Measurements from ENCODE around the gene TREM1.

TREM1 gene

DNA sequence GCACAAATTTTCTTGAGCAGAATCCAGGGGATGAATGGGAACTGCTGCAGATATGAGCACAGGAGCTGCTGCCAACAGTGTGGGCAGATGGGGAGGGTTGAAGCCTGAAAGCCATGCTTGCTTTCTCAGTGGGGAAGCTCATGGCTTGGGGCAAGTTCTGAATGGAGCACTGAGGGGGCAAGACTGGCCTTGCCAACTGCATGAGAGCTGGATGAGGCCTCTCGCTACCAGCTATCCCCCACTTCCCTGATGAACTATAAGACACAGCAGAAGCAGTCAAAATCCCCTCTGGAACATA is 28.3 kb downstream of the TREM1 start:
- Histone ChIP-seq H3K4me1 (ENCODE audit: control insufficient read depth in 2 of 2, insufficient read depth in 1 of 2, low read depth in 1 of 2, low read length in 2 of 2) (no peaks in the 10 kb centered on the region), H4K8ac (ENCODE audit: low read depth, low read length) (no peak overlapping the region), H3K18ac (ENCODE audit: low read length) (no peak overlapping the region), H3K9me3 (replicated peaks in 1 of 2; ENCODE audit: control insufficient read depth in 2 of 2, insufficient read depth in 1 of 2, low read depth in 1 of 2, low read length in 2 of 2) (no peaks in the 10 kb centered on the region), H2BK120ac (ENCODE audit: low read depth, low read length) (no peak overlapping the region), H3K23ac (ENCODE audit: low read depth, low read length, poor library complexity) (no peak overlapping the region), H3K4me2 (ENCODE audit: insufficient read depth, low read length, poor library complexity, severe bottlenecking) (no peak overlapping the region), H3K14ac (ENCODE audit: low read length) (no peak overlapping the region), H2AK5ac (ENCODE audit: low read depth, low read length) (no peak overlapping the region), H3K9ac (ENCODE audit: low read depth, low read length, poor library complexity) (no peak overlapping the region), H2BK15ac (ENCODE audit: low read length) (no peak overlapping the region), H3K27me3 (ENCODE audit: control insufficient read depth in 3 of 3, insufficient read depth in 3 of 3, low read depth in 1 of 3, low read length in 3 of 3) (no peaks in the 10 kb centered on the region), H3K27ac (replicated peaks; ENCODE audit: low read length) (no peak overlapping the region), H2BK5ac (ENCODE audit: low read length) (no peak overlapping the region), H4K91ac (ENCODE audit: low read depth, low read length, poor library complexity) (no peak overlapping the region), H3K36me3 (replicated peaks in 1 of 2; ENCODE audit: control insufficient read depth in 2 of 2, insufficient read depth in 2 of 2, low read length in 2 of 2) (no peaks in the 10 kb centered on the region), H2AFZ (ENCODE audit: low read length) (no peak overlapping the region), H3K4me3 (ENCODE audit: low read length in 2 of 2) (no peak overlapping the region), H3K4ac (ENCODE audit: low read length) (no peak overlapping the region), H2BK12ac (ENCODE audit: low read length) (no peak overlapping the region), H3K79me1 (ENCODE audit: low read depth, low read length) (no peaks in the 10 kb centered on the region)
- no peak for DNase-seq (ENCODE audit: low spot score)
- no CpG with 5 or more reads among the region's 1 CpG for WGBS, 2 donors (ENCODE audit: extremely low coverage in 2 of 2, insufficient read length in 2 of 2, insufficient replicate concordance in 1 of 2)

DNA sequence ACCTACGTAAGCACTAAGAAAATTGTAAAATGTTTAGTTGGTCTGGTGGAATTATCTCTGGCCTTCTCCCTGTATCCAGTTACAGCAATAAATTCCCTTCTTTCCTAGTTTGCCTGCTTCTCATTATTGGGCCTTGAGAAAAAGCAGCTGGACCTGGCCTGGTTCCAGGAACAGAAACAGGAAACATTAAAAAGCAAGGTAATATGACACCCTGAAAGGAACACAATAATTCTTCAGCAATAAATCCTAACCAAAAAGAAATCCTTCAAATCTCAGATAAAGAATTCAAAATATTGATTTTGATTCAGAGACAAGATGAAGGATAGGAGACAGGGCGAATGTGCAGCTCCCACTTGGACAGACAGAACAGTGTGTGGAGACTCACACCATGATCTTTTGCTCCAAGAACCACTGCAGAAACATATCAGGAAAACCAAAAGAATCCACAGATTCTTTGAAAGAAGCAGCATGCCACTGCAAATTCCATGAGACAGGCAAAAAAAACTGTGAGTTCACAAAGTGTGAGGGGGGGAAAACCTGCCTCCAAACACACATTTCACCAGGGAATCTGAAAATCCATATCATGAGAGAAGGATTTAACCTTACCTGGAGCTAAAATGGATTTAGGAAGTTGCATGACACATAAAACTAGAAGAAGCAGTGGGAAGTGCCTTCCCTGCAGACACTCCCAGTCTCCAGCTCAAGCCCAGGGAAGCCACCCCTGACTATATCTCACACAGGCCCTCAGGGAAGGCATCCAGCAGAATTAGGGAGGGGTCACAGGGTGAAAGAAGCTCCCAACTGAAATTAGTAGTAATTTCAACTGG is 28.9 kb downstream of the TREM1 start:
- Histone ChIP-seq H3K14ac (ENCODE audit: low read length) (no peak overlapping the region), H3K4me2 (ENCODE audit: insufficient read depth, low read length, poor library complexity, severe bottlenecking) (no peak overlapping the region), H3K36me3 (replicated peaks in 1 of 2; ENCODE audit: control insufficient read depth in 2 of 2, insufficient read depth in 2 of 2, low read length in 2 of 2) (no peaks in the 10 kb centered on the region), H2AFZ (ENCODE audit: low read length) (no peak overlapping the region), H3K27ac (replicated peaks; ENCODE audit: low read length) (no peak overlapping the region), H3K4ac (ENCODE audit: low read length) (no peak overlapping the region), H4K91ac (ENCODE audit: low read depth, low read length, poor library complexity) (no peak overlapping the region), H3K23ac (ENCODE audit: low read depth, low read length, poor library complexity) (no peak overlapping the region), H4K8ac (ENCODE audit: low read depth, low read length) (no peak overlapping the region), H2BK120ac (ENCODE audit: low read depth, low read length) (no peak overlapping the region), H3K27me3 (ENCODE audit: control insufficient read depth in 3 of 3, insufficient read depth in 3 of 3, low read depth in 1 of 3, low read length in 3 of 3) (peaks cover 0 to 4% (median 0%) of the 10 kb centered on the region in 3 experiments), H3K79me1 (ENCODE audit: low read depth, low read length) (no peaks in the 10 kb centered on the region), H2BK5ac (ENCODE audit: low read length) (no peak overlapping the region), H3K4me3 (ENCODE audit: low read length in 2 of 2) (no peak overlapping the region), H2AK5ac (ENCODE audit: low read depth, low read length) (no peak overlapping the region), H2BK15ac (ENCODE audit: low read length) (no peak overlapping the region), H3K4me1 (ENCODE audit: control insufficient read depth in 2 of 2, insufficient read depth in 1 of 2, low read depth in 1 of 2, low read length in 2 of 2) (no peaks in the 10 kb centered on the region), H3K18ac (ENCODE audit: low read length) (no peak overlapping the region), H3K9ac (ENCODE audit: low read depth, low read length, poor library complexity) (no peak overlapping the region), H2BK12ac (ENCODE audit: low read length) (no peak overlapping the region), H3K9me3 (replicated peaks in 1 of 2; ENCODE audit: control insufficient read depth in 2 of 2, insufficient read depth in 1 of 2, low read depth in 1 of 2, low read length in 2 of 2) (no peaks in the 10 kb centered on the region)
- no peak for DNase-seq (ENCODE audit: low spot score)
- no CpG with 5 or more reads among the region's 2 CpGs for WGBS, 2 donors (ENCODE audit: extremely low coverage in 2 of 2, insufficient read length in 2 of 2, insufficient replicate concordance in 1 of 2)

- H3K14ac ChIP-seq (ENCODE audit: low read length): no peak overlapping the region
- no peaks in the 10 kb centered on the region for H3K36me3 ChIP-seq (replicated peaks in 1 of 2; ENCODE audit: control insufficient read depth in 2 of 2, insufficient read depth in 2 of 2, low read length in 2 of 2)
- no peaks in the 10 kb centered on the region for H3K4me1 ChIP-seq (ENCODE audit: control insufficient read depth in 2 of 2, insufficient read depth in 1 of 2, low read depth in 1 of 2, low read length in 2 of 2)
- WGBS, 2 donors (ENCODE audit: extremely low coverage in 2 of 2, insufficient read length in 2 of 2, insufficient replicate concordance in 1 of 2): no CpG with 5 or more reads among the region's 1 CpG
- H2BK120ac ChIP-seq (ENCODE audit: low read depth, low read length): no peak overlapping the region
- no peak overlapping the region for H3K9ac ChIP-seq (ENCODE audit: low read depth, low read length, poor library complexity)
- no peak overlapping the region for H2AK5ac ChIP-seq (ENCODE audit: low read depth, low read length)
- no peak overlapping the region for H4K8ac ChIP-seq (ENCODE audit: low read depth, low read length)
- no peak overlapping the region for H2BK12ac ChIP-seq (ENCODE audit: low read length)
- DNase-seq (ENCODE audit: low spot score): no peak
- H3K4me3 ChIP-seq (ENCODE audit: low read length in 2 of 2): no peak overlapping the region
- no peak overlapping the region for H3K4me2 ChIP-seq (ENCODE audit: insufficient read depth, low read length, poor library complexity, severe bottlenecking)
- no peak overlapping the region for H2BK15ac ChIP-seq (ENCODE audit: low read length)
- H2BK5ac ChIP-seq (ENCODE audit: low read length): no peak overlapping the region
- H3K79me1 ChIP-seq (ENCODE audit: low read depth, low read length): no peaks in the 10 kb centered on the region
- H3K23ac ChIP-seq (ENCODE audit: low read depth, low read length, poor library complexity): no peak overlapping the region
- H4K91ac ChIP-seq (ENCODE audit: low read depth, low read length, poor library complexity): no peak overlapping the region
- no peak overlapping the region for H3K27ac ChIP-seq (replicated peaks; ENCODE audit: low read length)
- H3K9me3 ChIP-seq (replicated peaks in 1 of 2; ENCODE audit: control insufficient read depth in 2 of 2, insufficient read depth in 1 of 2, low read depth in 1 of 2, low read length in 2 of 2): no peaks in the 10 kb centered on the region
- H2AFZ ChIP-seq (ENCODE audit: low read length): no peak overlapping the region
- H3K27me3 ChIP-seq (ENCODE audit: control insufficient read depth in 3 of 3, insufficient read depth in 3 of 3, low read depth in 1 of 3, low read length in 3 of 3): peaks cover 0 to 4% (median 0%) of the 10 kb centered on the region in 3 experiments
- H3K18ac ChIP-seq (ENCODE audit: low read length): no peak overlapping the region
- H3K4ac ChIP-seq (ENCODE audit: low read length): no peak overlapping the region
Observed at GRCh38 chr6:41256383-41256782, 30.1 kb downstream of the TREM1 start.

DNA sequence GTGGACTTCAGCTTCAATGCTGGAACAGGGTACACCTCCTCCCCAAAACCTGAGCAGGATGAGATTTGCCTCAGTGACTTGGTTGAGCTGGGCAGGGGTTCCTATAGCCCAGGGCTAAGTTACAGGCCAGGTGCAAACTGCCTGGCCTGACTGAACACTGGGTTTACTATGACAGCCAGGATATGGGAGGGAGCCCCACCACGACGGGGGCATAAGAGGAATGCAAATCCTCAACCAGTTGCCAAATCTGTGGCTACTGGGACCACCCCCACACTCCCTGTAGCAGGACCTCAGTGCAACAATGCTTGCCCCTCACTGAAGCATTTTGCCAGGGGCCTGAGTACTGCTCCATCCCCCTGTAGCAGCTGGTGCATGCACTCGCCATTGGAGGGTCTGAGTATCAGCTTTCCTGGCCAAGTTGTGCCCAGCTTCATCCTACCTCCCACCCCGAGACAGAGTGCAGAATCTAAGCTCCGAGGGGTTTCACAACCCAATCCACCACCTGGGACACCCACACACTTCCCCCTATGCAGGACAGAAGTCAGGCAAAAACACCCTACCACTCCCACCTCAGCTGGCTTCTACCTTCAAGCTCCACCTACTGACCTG is 30.7 kb downstream of the TREM1 start:
- Histone ChIP-seq H2BK5ac (ENCODE audit: low read length) (no peak overlapping the region), H3K36me3 (replicated peaks in 1 of 2; ENCODE audit: control insufficient read depth in 2 of 2, insufficient read depth in 2 of 2, low read length in 2 of 2) (no peaks in the 10 kb centered on the region), H4K8ac (ENCODE audit: low read depth, low read length) (no peak overlapping the region), H3K4me1 (ENCODE audit: control insufficient read depth in 2 of 2, insufficient read depth in 1 of 2, low read depth in 1 of 2, low read length in 2 of 2) (no peaks in the 10 kb centered on the region), H2BK12ac (ENCODE audit: low read length) (no peak overlapping the region), H3K9ac (ENCODE audit: low read depth, low read length, poor library complexity) (no peak overlapping the region), H2AK5ac (ENCODE audit: low read depth, low read length) (no peak overlapping the region), H2AFZ (ENCODE audit: low read length) (no peak overlapping the region), H3K14ac (ENCODE audit: low read length) (no peak overlapping the region), H3K79me1 (ENCODE audit: low read depth, low read length) (no peaks in the 10 kb centered on the region), H2BK120ac (ENCODE audit: low read depth, low read length) (no peak overlapping the region), H3K4ac (ENCODE audit: low read length) (no peak overlapping the region), H3K4me2 (ENCODE audit: insufficient read depth, low read length, poor library complexity, severe bottlenecking) (no peak overlapping the region), H3K27me3 (ENCODE audit: control insufficient read depth in 3 of 3, insufficient read depth in 3 of 3, low read depth in 1 of 3, low read length in 3 of 3) (peaks cover 0 to 4% (median 0%) of the 10 kb centered on the region in 3 experiments), H3K23ac (ENCODE audit: low read depth, low read length, poor library complexity) (no peak overlapping the region), H3K18ac (ENCODE audit: low read length) (no peak overlapping the region), H2BK15ac (ENCODE audit: low read length) (no peak overlapping the region), H3K27ac (replicated peaks; ENCODE audit: low read length) (no peak overlapping the region), H3K9me3 (replicated peaks in 1 of 2; ENCODE audit: control insufficient read depth in 2 of 2, insufficient read depth in 1 of 2, low read depth in 1 of 2, low read length in 2 of 2) (no peaks in the 10 kb centered on the region), H3K4me3 (ENCODE audit: low read length in 2 of 2) (no peak overlapping the region), H4K91ac (ENCODE audit: low read depth, low read length, poor library complexity) (no peak overlapping the region)
- no CpG with 5 or more reads among the region's 5 CpGs for WGBS, 2 donors (ENCODE audit: extremely low coverage in 2 of 2, insufficient read length in 2 of 2, insufficient replicate concordance in 1 of 2)
- no peak for DNase-seq (ENCODE audit: low spot score)
